Sciatic nerve (tissue), 2 donors: ENCODE data around the gene RNF224. TPM values are rescaled to one million over a fixed set of nuclear protein-coding genes. Genes with fewer than 3 reads are reported as not detected.

Source experiments
- ATAC-seq: fragments of 200-7000 bp; cut with Tn5 transposase; one replicate; pipeline ENCODE4 v1.9.1; 2020; ENCODE audit warnings: mild to moderate bottlenecking, moderate library complexity
- DNase-seq: peaks from one replicate; pipeline ENCODE4 v3.0.0-alpha.2; 2020; ENCODE audit warnings: low spot score
- intact Hi-C: fragments of 100-400 bp; cut with DNase I; formaldehyde crosslinking; loops from one replicate; pipeline ENCODE4 v1.14.2; 2022
- total RNA-seq: library from RNA; stranded (reverse); fragmentation: NEBNext Ultra II Directional; extraction: Animal tissue kit (Norgen Biotek cat#: 25700); gene quantifications from one replicate; pipeline ENCODE4 v1.2.1, GENCODE V29; 2021
- donor health status: DM: no; HTN: no; CAD: no.
- donor health status: DM: no; HTN: no; CAD: no.

RNF224 gene
- total RNA-seq, result not detected

GRCh38 chr9:137227054-137227852 is at the start of gene RNF224:
TSS of gene RNF224 (plus strand) at chr9:137227502. CDS start at chr9:137228336, 834 bp downstream.
- intact Hi-C loops, result no loop called here
- ATAC-seq (no peak), DNase-seq (peak; percentile 85)

- intact Hi-C loops, result no loop called here
- ATAC-seq (no peak), DNase-seq (no peak)
Measured at GRCh38 chr9:137178201-137178938, 48.9 kb upstream of the RNF224 start.

GRCh38 chr9:137178939-137179630 is 48.2 kb upstream of the RNF224 start:
- ATAC-seq (no peak), DNase-seq (no peak)
- intact Hi-C loops, result no loop called here

GRCh38 chr9:137179761-137180160 is 47.5 kb upstream of the RNF224 start:
- ATAC-seq, result no peak
- DNase-seq, result no peak
- intact Hi-C loops, result loop anchor here (10.0 kb wide), 1 partner anchor 55 kb away; the partner anchor contains the start of gene SLC34A3

- intact Hi-C loops, result loop anchor here (10.0 kb wide), 1 partner anchor 54 kb away; the partner anchor contains the start of gene SLC34A3
- no peak for DNase-seq
- no peak for ATAC-seq
Measured at GRCh38 chr9:137180491-137180890, 46.8 kb upstream of the RNF224 start.

- ATAC-seq (no peak), DNase-seq (no peak)
- intact Hi-C loops, result loop anchor here (10.0 kb wide), 1 partner anchor 53 kb away; the partner anchor contains the start of gene SLC34A3
Measured at GRCh38 chr9:137181680-137182079, 45.6 kb upstream of the RNF224 start.

GRCh38 chr9:137182836-137183235 is 44.5 kb upstream of the RNF224 start:
- no peak for ATAC-seq
- no peak for DNase-seq
- intact Hi-C loops, result loop anchor here (10.0 kb wide), 1 partner anchor 52 kb away; the partner anchor contains the start of gene SLC34A3

- no peak for DNase-seq
- no peak for ATAC-seq
- intact Hi-C loops, result loop anchor here (10.0 kb wide), 1 partner anchor 51 kb away; the partner anchor contains the start of gene SLC34A3
Measured at GRCh38 chr9:137183980-137184595, 43.2 kb upstream of the RNF224 start.

GRCh38 chr9:137184881-137185660 is 42.2 kb upstream of the RNF224 start:
- no peak for DNase-seq
- intact Hi-C loops, result loop anchor here (10.0 kb wide), 1 partner anchor 50 kb away; the partner anchor contains the start of gene SLC34A3
- ATAC-seq, result no peak

GRCh38 chr9:137185921-137186320 is 41.4 kb upstream of the RNF224 start:
- DNase-seq (no peak), ATAC-seq (no peak)
- intact Hi-C loops, result loop anchor here (10.0 kb wide), 1 partner anchor 49 kb away; the partner anchor contains the start of gene SLC34A3

GRCh38 chr9:137186385-137186784 is 40.9 kb upstream of the RNF224 start:
- no peak for DNase-seq
- ATAC-seq, result no peak
- intact Hi-C loops, result loop anchor here (10.0 kb wide), 1 partner anchor 48 kb away; the partner anchor contains the start of gene SLC34A3

GRCh38 chr9:137187386-137187785 is 39.9 kb upstream of the RNF224 start:
- intact Hi-C loops, result loop anchor here (10.0 kb wide), 1 partner anchor 47 kb away; the partner anchor contains the start of gene SLC34A3

GRCh38 chr9:137188086-137188489 is 39.2 kb upstream of the RNF224 start:
- ATAC-seq (no peak), DNase-seq (no peak)
- intact Hi-C loops, result loop anchor here (10.0 kb wide), 1 partner anchor 47 kb away; the partner anchor contains the start of gene SLC34A3

More at GRCh38 chr9:137187386-137187785, 39.9 kb upstream of the RNF224 start:
- no peak for DNase-seq
- no peak for ATAC-seq

- ATAC-seq, result peak; percentile 94
- DNase-seq, result peak; percentile 96
- intact Hi-C loops, result loop anchor here (10.0 kb wide), 1 partner anchor 46 kb away; the partner anchor contains the start of gene SLC34A3
Measured at GRCh38 chr9:137188490-137189296, 38.6 kb upstream of the RNF224 start, which contains the start of the genes ANAPC2 and SSNA1. TSS of gene ANAPC2 (minus strand) at chr9:137188560. CDS start at chr9:137188532, 28 bp downstream. TSS of gene SSNA1 (plus strand) at chr9:137188676. CDS start at chr9:137188727, 51 bp downstream.

- no peak for DNase-seq
- ATAC-seq, result peak; percentile 27
- intact Hi-C loops, result loop anchor here (10.0 kb wide), 1 partner anchor 45 kb away; the partner anchor contains the start of gene SLC34A3
Measured at GRCh38 chr9:137189297-137190295, 37.7 kb upstream of the RNF224 start.
